ENCODE measurements around the gene WDR12. TPM values are rescaled to one million over a fixed set of nuclear protein-coding genes. Genes with fewer than 3 reads are reported as not detected.

The WDR12 gene
- total and polyA plus RNA-seq, 9 of the 15 experiments (the other 6 are each of a cell fraction or from before 2014, with no cell fraction given): 109 to 554 (median 174) TPM

- TF ChIP-seq YY1 (IDR thresholded peaks at IDR 0.05; ENCODE audit: borderline replicate concordance in 1 of 3, control insufficient read depth in 1 of 3, extremely low read depth in 1 of 3, insufficient read depth in 3 of 3, insufficient read length in 1 of 3, insufficient replicate concordance in 2 of 3, low read depth in 1 of 3, low read length in 2 of 3): no peak
- no peak for TF ChIP-seq ZNF274 (IDR thresholded peaks at IDR 0.05; ENCODE audit: borderline replicate concordance, low read depth, low read length)
- peak; percentile 39; the same call in 1 of the 2 replicates for TF ChIP-seq VEZF1 (CRISPR knock-in tag; IDR thresholded peaks at IDR 0.05)
- no peak for TF ChIP-seq ZNF408 (CRISPR knock-in tag; IDR thresholded peaks at IDR 0.05; ENCODE audit: low read depth)
- no peak for TF ChIP-seq SAFB2 (IDR thresholded peaks at IDR 0.05; ENCODE audit: borderline replicate concordance, low read depth, low read length, severe bottlenecking)
- no peak for TF ChIP-seq POLR3A (IDR thresholded peaks at IDR 0.05; ENCODE audit: borderline replicate concordance, extremely low read depth, insufficient read depth, insufficient read length)
- no peak for TF ChIP-seq THAP7 (CRISPR knock-in tag; IDR thresholded peaks at IDR 0.05)
- TF ChIP-seq SETDB1 (IDR thresholded peaks at IDR 0.05; ENCODE audit: low read length): no peak
- no peak for TF ChIP-seq HNRNPH1 (optimal IDR thresholded peaks at IDR 0.05; ENCODE audit: low read depth, low read length)
- no peak for TF ChIP-seq PTRF (tag; IDR thresholded peaks at IDR 0.05)
- TF ChIP-seq, protein P1, sequence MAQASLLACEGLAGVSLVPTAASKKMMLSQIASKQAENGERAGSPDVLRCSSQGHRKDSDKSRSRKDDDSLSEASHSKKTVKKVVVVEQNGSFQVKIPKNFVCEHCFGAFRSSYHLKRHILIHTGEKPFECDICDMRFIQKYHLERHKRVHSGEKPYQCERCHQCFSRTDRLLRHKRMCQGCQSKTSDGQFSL (CRISPR knock-in tag; IDR thresholded peaks at IDR 0.05): no peak
- TF ChIP-seq, protein P1 (tag; IDR thresholded peaks at IDR 0.05): no peak
- no peak for TF ChIP-seq SIN3A (IDR thresholded peaks at IDR 0.05; ENCODE audit: borderline replicate concordance in 2 of 2, control insufficient read depth in 1 of 2, low read depth in 2 of 2, low read length in 2 of 2)
- TF ChIP-seq ZNF12 (CRISPR knock-in tag; IDR thresholded peaks at IDR 0.05): no peak
- TF ChIP-seq CREM (IDR thresholded peaks at IDR 0.05; ENCODE audit: low read depth): peak; percentile 72
Observed at GRCh38 chr2:202950592-202950991, 39.1 kb upstream of the WDR12 start (continued).

All from K562 (cell line).